Bronchial epithelial cell (primary cell): ENCODE measurements around the gene FAM168A. TPM values are rescaled to one million over a fixed set of nuclear protein-coding genes. Genes with fewer than 3 reads are reported as not detected.

Source experiments
- DNase-seq: peaks from one replicate; pipeline ENCODE4 v3.0.0-alpha.2; 2010; ENCODE audit warnings: low read depth
- FAIRE-seq: peaks from 2 replicates; lab custom pipeline; 2011; peaks lifted over from hg19 to GRCh38; lab: Jason Lieb, UNC
- H3K27me3 ChIP-seq: 2 replicates; pipeline ENCODE4 v1.5.1; 2011; ENCODE audit warnings: low read length; ENCODE audit not compliant: control insufficient read depth, insufficient read depth
- H3K36me3 ChIP-seq: 2 replicates; pipeline ENCODE4 v1.5.1; 2011; ENCODE audit warnings: low read length; ENCODE audit not compliant: control insufficient read depth, insufficient read depth
- H3K4me3 ChIP-seq: 2 replicates; pipeline ENCODE4 v1.5.1; 2011; ENCODE audit warnings: mild to moderate bottlenecking, low read depth, low read length, control low read depth
- CTCF ChIP-seq: IDR thresholded peaks from 2 replicates; pipeline ENCODE4 v1.5.1; 2011; ENCODE audit warnings: mild to moderate bottlenecking, moderate library complexity, low read length, control low read depth, inconsistent platforms; ENCODE audit not compliant: insufficient read depth, severe bottlenecking
- total RNA-seq: library from RNA; depleted of rRNA; stranded (reverse); fragments of >200 nt; gene quantifications from 2 replicates; pipeline ENCODE4 v1.2.1, GENCODE V29; 2014

The FAM168A gene
- total RNA-seq, 1 donor from 2014 or later: 4.7 TPM

- FAIRE-seq (no peak), DNase-seq (no peak)
- H3K27me3 ChIP-seq: no peaks in the 10 kb centered on the region
- no peak for TF ChIP-seq CTCF
- H3K4me3 ChIP-seq: no peak overlapping the region
- H3K36me3 ChIP-seq: no peaks in the 10 kb centered on the region
Observed at GRCh38 chr11:73559743-73560142, 38.2 kb downstream of the FAM168A start.

DNA sequence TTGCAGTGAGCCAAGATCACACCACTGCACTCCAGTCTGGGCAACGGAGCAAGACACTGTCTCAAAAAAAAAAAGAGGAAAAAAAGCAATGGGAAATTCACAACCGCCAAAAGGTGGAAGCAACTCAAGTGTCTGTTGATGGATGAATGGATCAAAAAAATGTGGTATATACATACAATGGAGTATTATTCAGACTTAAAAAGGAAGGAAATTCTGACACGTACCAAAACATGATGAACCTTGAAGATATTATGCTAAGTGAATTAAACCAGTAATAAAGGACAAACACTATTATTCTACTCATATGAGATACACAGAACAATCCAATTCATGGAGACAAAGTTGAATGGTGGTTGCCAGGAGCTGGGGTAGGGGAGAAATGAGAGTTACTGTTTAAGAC is 40.9 kb downstream of the FAM168A start:
- H3K27me3 ChIP-seq: no peaks in the 10 kb centered on the region
- TF ChIP-seq CTCF: no peak
- no peaks in the 10 kb centered on the region for H3K36me3 ChIP-seq
- H3K4me3 ChIP-seq: no peak overlapping the region
- no peak for DNase-seq
- FAIRE-seq: no peak

DNA sequence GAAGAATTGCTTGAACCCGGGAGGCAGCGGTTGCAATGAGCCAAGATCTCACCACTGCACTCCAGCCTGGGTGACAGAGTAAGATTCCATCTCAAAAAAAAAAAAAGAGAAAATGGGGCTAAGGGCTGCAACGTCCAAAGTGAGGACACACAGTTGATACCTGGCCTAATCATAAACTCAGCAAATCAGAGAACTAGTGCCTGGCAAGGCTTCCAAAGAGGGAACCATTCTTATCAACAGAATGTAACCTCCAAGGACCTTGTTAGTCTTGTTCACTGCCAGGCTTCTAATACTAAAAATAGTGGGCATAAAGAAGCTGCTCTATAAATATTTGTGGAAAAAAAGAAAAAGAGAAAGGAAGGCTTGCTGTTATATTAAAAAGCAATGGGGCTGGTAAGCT is 42.3 kb downstream of the FAM168A start:
- Histone ChIP-seq H3K4me3 (no peak overlapping the region), H3K36me3 (no peaks in the 10 kb centered on the region), H3K27me3 (no peaks in the 10 kb centered on the region)
- DNase-seq: no peak
- no peak for TF ChIP-seq CTCF
- no peak for FAIRE-seq

GRCh38 chr11:73554671-73555320 is 43.1 kb downstream of the FAM168A start:
- FAIRE-seq (no peak), DNase-seq (no peak)
- no peaks in the 10 kb centered on the region for H3K27me3 ChIP-seq
- H3K4me3 ChIP-seq: no peak overlapping the region
- no peak for TF ChIP-seq CTCF
- H3K36me3 ChIP-seq: no peaks in the 10 kb centered on the region

DNA sequence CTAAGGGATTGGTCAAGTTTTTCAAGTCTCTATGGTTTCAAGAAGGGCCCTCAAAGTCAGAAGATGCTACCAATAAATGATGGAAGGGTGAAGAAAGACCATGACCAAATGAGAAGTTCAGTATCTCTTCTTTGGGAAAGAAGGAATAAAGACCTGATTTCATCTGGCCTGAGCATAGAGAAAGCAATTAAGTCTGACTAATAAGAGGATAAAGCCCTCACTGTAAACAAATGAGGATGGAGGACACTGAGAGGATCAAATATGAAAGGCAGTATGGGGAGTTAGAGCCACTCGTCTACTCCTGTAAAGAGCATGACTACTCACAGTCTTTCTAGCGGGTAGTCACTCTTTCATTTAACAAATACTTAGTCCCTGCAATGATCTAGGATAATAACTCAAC is 44.6 kb downstream of the FAM168A start:
- no peak for FAIRE-seq
- TF ChIP-seq CTCF: no peak

DNA sequence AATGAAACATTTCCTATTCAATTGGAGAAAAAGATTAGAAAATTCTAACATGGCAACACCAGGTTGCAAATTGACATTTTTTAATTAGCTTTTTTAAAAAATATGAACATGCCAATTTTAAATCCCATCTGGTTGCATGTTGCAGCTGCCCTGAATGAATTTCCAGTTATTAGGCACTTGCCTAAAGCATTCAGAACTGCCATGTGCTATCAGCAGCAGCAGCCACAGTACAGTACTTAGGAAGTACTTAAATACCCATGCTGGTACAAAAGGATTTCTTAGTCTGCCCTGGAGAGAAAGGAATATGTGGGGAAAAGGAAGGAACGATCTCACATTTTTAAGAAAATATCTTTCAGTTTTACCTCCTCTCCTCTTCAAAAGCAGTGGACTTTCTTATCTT is 46.2 kb downstream of the FAM168A start:
- Histone ChIP-seq H3K27me3 (no peaks in the 10 kb centered on the region), H3K36me3 (no peaks in the 10 kb centered on the region), H3K4me3 (no peak overlapping the region)
- no peak for DNase-seq
- no peak for FAIRE-seq
- TF ChIP-seq CTCF: no peak

More for the DNA sequence above, 44.6 kb downstream of the FAM168A start:
- H3K36me3 ChIP-seq: no peaks in the 10 kb centered on the region
- no peaks in the 10 kb centered on the region for H3K27me3 ChIP-seq
- H3K4me3 ChIP-seq: no peak overlapping the region
- no peak for DNase-seq
